Measurements from ENCODE around the gene ARHGAP24. TPM values are rescaled to one million over a fixed set of nuclear protein-coding genes. Genes with fewer than 3 reads are reported as not detected.

Gene ARHGAP24
- total and polyA plus RNA-seq, 2 experiments from 2014 or later, result 19.5 to 29.6 TPM

DNA sequence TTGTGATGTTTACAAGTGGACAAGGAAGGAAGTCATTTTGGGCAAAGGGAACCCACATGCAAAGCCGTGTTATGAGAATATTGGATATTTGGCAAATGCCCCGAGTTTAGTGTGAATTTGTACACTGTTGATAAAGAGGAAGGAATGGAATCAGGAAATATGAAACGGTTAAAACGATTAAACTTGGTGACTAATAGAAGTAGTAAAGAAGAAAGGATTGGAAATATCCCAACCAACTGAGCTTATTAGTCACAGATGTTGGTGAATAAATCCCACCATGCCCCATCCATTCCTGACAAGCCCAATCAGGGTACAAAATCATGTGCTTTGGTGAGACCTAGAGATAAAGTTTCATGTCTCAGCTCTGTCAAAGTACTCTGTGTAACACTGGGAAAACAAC, 22.0 kb downstream of the ARHGAP24 start:
- Histone ChIP-seq H3K27ac (peak overlapping the region; percentile 27), H2AFZ (no peak overlapping the region), H3K4me2 (no peak overlapping the region), H3K27me3 (no peaks in the 10 kb centered on the region), H3K9me2 (replicated peaks; ENCODE audit: insufficient read depth) (no peaks in the 10 kb centered on the region), H3K4me3 (no peak overlapping the region), H3K36me3 (replicated peaks; ENCODE audit: insufficient read depth, low read depth) (no peaks in the 10 kb centered on the region), H3K4me1 (ENCODE audit: insufficient read depth) (no peaks in the 10 kb centered on the region), H3K9me3 (ENCODE audit: low read depth) (no peaks in the 10 kb centered on the region), H3K79me2 (peaks cover 3% of the 10 kb centered on the region), H4K20me1 (ENCODE audit: insufficient read depth, poor library complexity, severe bottlenecking) (no peaks in the 10 kb centered on the region)
- no peak for DNase-seq (ENCODE audit: low spot score)
- WGBS (ENCODE audit: low lambda C conversion rate, missing lambda C conversion rate), result 59% methylated on average over 4 of the region's 4 CpGs
- TF ChIP-seq EZH2phosphoT487 (IDR thresholded peaks at IDR 0.05; ENCODE audit: low read depth, severe bottlenecking, unreplicated experiment), result no peak
- TF ChIP-seq EZH2 (IDR thresholded peaks at IDR 0.05; ENCODE audit: borderline replicate concordance), result no peak
- TF ChIP-seq, protein P1, sequence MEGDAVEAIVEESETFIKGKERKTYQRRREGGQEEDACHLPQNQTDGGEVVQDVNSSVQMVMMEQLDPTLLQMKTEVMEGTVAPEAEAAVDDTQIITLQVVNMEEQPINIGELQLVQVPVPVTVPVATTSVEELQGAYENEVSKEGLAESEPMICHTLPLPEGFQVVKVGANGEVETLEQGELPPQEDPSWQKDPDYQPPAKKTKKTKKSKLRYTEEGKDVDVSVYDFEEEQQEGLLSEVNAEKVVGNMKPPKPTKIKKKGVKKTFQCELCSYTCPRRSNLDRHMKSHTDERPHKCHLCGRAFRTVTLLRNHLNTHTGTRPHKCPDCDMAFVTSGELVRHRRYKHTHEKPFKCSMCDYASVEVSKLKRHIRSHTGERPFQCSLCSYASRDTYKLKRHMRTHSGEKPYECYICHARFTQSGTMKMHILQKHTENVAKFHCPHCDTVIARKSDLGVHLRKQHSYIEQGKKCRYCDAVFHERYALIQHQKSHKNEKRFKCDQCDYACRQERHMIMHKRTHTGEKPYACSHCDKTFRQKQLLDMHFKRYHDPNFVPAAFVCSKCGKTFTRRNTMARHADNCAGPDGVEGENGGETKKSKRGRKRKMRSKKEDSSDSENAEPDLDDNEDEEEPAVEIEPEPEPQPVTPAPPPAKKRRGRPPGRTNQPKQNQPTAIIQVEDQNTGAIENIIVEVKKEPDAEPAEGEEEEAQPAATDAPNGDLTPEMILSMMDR (IDR thresholded peaks at IDR 0.05; ENCODE audit: poor library complexity), result no peak

GRCh38 chr4:85498068-85498733, 23.3 kb downstream of the ARHGAP24 start:
- Histone ChIP-seq H3K9me2 (replicated peaks; ENCODE audit: insufficient read depth) (no peaks in the 10 kb centered on the region), H3K27ac (peak overlapping the region; percentile 12), H4K20me1 (ENCODE audit: insufficient read depth, poor library complexity, severe bottlenecking) (no peaks in the 10 kb centered on the region), H3K79me2 (no peaks in the 10 kb centered on the region), H2AFZ (no peak overlapping the region), H3K4me1 (ENCODE audit: insufficient read depth) (no peaks in the 10 kb centered on the region), H3K36me3 (replicated peaks; ENCODE audit: insufficient read depth, low read depth) (no peaks in the 10 kb centered on the region), H3K4me2 (no peak overlapping the region), H3K4me3 (no peak overlapping the region), H3K27me3 (no peaks in the 10 kb centered on the region), H3K9me3 (ENCODE audit: low read depth) (no peaks in the 10 kb centered on the region)
- TF ChIP-seq EZH2phosphoT487 (IDR thresholded peaks at IDR 0.05; ENCODE audit: low read depth, severe bottlenecking, unreplicated experiment) (no peak), EZH2 (IDR thresholded peaks at IDR 0.05; ENCODE audit: borderline replicate concordance) (no peak)
- TF ChIP-seq, protein P1 (IDR thresholded peaks at IDR 0.05; ENCODE audit: poor library complexity), result no peak
- 78% methylated on average over 5 of the region's 5 CpGs for WGBS (ENCODE audit: low lambda C conversion rate, missing lambda C conversion rate)
- DNase-seq (ENCODE audit: low spot score), result no peak

GRCh38 chr4:85499573-85499972, 24.6 kb downstream of the ARHGAP24 start:
- H3K9me2 ChIP-seq (replicated peaks; ENCODE audit: insufficient read depth), result no peaks in the 10 kb centered on the region
- no peak for DNase-seq (ENCODE audit: low spot score)
- no peaks in the 10 kb centered on the region for H4K20me1 ChIP-seq (ENCODE audit: insufficient read depth, poor library complexity, severe bottlenecking)
- no peaks in the 10 kb centered on the region for H3K36me3 ChIP-seq (replicated peaks; ENCODE audit: insufficient read depth, low read depth)
- no peaks in the 10 kb centered on the region for H3K27me3 ChIP-seq
- no peaks in the 10 kb centered on the region for H3K9me3 ChIP-seq (ENCODE audit: low read depth)
- H3K4me1 ChIP-seq (ENCODE audit: insufficient read depth), result no peaks in the 10 kb centered on the region
- H3K4me2 ChIP-seq, result no peak overlapping the region
- no peak overlapping the region for H3K4me3 ChIP-seq
- no peak overlapping the region for H2AFZ ChIP-seq
- 96% methylated on average over 3 of the region's 3 CpGs for WGBS (ENCODE audit: low lambda C conversion rate, missing lambda C conversion rate)
- no peak for TF ChIP-seq EZH2 (IDR thresholded peaks at IDR 0.05; ENCODE audit: borderline replicate concordance)
- TF ChIP-seq EZH2phosphoT487 (IDR thresholded peaks at IDR 0.05; ENCODE audit: low read depth, severe bottlenecking, unreplicated experiment), result no peak
- TF ChIP-seq, protein P1 (IDR thresholded peaks at IDR 0.05; ENCODE audit: poor library complexity), result no peak
- no peaks in the 10 kb centered on the region for H3K79me2 ChIP-seq
- no peak overlapping the region for H3K27ac ChIP-seq
